Osteoblast (primary cell): Measurements from ENCODE around the gene CDC42BPA. TPM values are rescaled to one million over a fixed set of nuclear protein-coding genes. Genes with fewer than 3 reads are reported as not detected.

Experiments
- DNase-seq: peaks from one replicate; pipeline ENCODE4 v3.0.0; 2011; ENCODE audit warnings: low spot score, mixed read lengths; ENCODE audit not compliant: insufficient read length; ENCODE audit errors: missing footprints
- H2AFZ ChIP-seq: 2 replicates; pipeline ENCODE4 v1.6.0; 2011; ENCODE audit warnings: mild to moderate bottlenecking, low read length
- H3K27ac ChIP-seq: 2 replicates; pipeline ENCODE4 v1.5.1; 2011; ENCODE audit warnings: mild to moderate bottlenecking, low read depth, low read length, moderate library complexity
- H3K27me3 ChIP-seq: 2 replicates; pipeline ENCODE4 v1.6.0; 2012; ENCODE audit warnings: mild to moderate bottlenecking, control low read depth, inconsistent platforms, low read length, moderate library complexity; ENCODE audit not compliant: insufficient read depth
- H3K36me3 ChIP-seq: 2 replicates; pipeline ENCODE4 v1.5.1; 2011; ENCODE audit warnings: mild to moderate bottlenecking, low read length, control low read depth, moderate library complexity; ENCODE audit not compliant: insufficient read depth
- H3K4me1 ChIP-seq: 2 replicates; pipeline ENCODE4 v1.5.1; 2011; ENCODE audit warnings: mild to moderate bottlenecking, low read length, control low read depth, moderate library complexity; ENCODE audit not compliant: insufficient read depth
- H3K4me2 ChIP-seq: 2 replicates; pipeline ENCODE4 v1.6.0; 2011; ENCODE audit warnings: mild to moderate bottlenecking, low read length; ENCODE audit not compliant: insufficient read depth
- H3K4me3 ChIP-seq: fragments of 200-600 bp; sonication (generic); 3 replicates; pipeline ENCODE4 v1.5.1; 2012; ENCODE audit warnings: mild to moderate bottlenecking, low read length, inconsistent platforms; ENCODE audit not compliant: insufficient read depth
- H3K79me2 ChIP-seq: 2 replicates; pipeline ENCODE4 v1.6.0; 2012; ENCODE audit warnings: mild to moderate bottlenecking, low read length, control low read depth, inconsistent platforms; ENCODE audit not compliant: insufficient read depth
- H3K9me3 ChIP-seq: 2 replicates; pipeline ENCODE4 v1.5.1; 2011; ENCODE audit warnings: low read depth, low read length, control low read depth
- H4K20me1 ChIP-seq: 2 replicates; pipeline ENCODE4 v1.6.0; 2012; ENCODE audit warnings: mild to moderate bottlenecking, low read length, control low read depth; ENCODE audit not compliant: insufficient read depth
- total RNA-seq: library from RNA; depleted of rRNA; stranded (reverse); fragments of >200 nt; gene quantifications from 2 replicates; pipeline ENCODE4 v1.2.3, GENCODE V29; 2012
- TF ChIP-seq, protein P1 (sequence below): IDR thresholded peaks from 2 replicates; pipeline ENCODE4 v1.5.1; 2011; ENCODE audit warnings: mild to moderate bottlenecking, low read depth, low read length, moderate library complexity; ENCODE audit errors: extremely low read depth

The CDC42BPA gene
- total RNA-seq, 1 donor, result 77.8 TPM

DNA sequence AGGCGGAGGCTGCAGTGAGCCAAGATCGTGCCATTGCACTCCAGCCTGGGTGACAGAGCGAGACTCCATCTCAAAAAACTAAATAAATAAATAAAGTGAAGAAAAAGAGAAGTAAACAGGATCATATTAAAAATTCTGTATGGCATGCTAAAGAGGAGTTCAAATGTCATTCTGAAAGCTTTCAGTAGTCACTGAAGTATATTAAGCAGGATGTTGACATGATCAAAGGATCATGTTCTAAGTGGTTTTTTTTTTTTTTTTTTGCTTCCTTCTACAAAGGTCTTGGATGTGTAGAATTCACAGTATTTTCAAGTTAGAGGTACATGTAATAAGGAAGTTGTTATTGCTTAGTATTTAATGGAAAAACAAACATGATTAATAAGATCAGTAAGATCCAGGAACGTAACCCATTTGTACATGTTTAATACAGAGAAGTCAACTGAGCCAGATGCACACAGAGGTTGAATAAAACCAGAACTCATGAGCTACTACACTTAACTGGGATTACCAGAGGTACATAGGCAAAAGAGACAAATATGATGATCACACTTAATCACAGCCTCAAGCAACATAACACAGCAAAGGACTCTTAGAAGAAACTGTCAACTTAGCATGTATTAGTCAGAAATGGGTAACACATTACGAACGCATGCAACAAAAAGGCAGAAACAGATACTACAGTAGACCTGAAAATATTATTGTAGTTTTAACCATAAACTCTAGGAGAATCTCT is 12.2 kb downstream of the CDC42BPA start:
- Histone ChIP-seq H3K36me3 (peaks cover 5% of the 10 kb centered on the region), H4K20me1 (peaks cover 10% of the 10 kb centered on the region), H2AFZ (no peak overlapping the region), H3K27ac (no peak overlapping the region), H3K4me2 (no peak overlapping the region), H3K79me2 (peaks cover 93% of the 10 kb centered on the region), H3K4me1 (no peaks in the 10 kb centered on the region), H3K4me3 (no peak overlapping the region), H3K27me3 (no peaks in the 10 kb centered on the region), H3K9me3 (no peaks in the 10 kb centered on the region)
- no peak for DNase-seq
- TF ChIP-seq, protein P1, sequence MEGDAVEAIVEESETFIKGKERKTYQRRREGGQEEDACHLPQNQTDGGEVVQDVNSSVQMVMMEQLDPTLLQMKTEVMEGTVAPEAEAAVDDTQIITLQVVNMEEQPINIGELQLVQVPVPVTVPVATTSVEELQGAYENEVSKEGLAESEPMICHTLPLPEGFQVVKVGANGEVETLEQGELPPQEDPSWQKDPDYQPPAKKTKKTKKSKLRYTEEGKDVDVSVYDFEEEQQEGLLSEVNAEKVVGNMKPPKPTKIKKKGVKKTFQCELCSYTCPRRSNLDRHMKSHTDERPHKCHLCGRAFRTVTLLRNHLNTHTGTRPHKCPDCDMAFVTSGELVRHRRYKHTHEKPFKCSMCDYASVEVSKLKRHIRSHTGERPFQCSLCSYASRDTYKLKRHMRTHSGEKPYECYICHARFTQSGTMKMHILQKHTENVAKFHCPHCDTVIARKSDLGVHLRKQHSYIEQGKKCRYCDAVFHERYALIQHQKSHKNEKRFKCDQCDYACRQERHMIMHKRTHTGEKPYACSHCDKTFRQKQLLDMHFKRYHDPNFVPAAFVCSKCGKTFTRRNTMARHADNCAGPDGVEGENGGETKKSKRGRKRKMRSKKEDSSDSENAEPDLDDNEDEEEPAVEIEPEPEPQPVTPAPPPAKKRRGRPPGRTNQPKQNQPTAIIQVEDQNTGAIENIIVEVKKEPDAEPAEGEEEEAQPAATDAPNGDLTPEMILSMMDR, result no peak

DNA sequence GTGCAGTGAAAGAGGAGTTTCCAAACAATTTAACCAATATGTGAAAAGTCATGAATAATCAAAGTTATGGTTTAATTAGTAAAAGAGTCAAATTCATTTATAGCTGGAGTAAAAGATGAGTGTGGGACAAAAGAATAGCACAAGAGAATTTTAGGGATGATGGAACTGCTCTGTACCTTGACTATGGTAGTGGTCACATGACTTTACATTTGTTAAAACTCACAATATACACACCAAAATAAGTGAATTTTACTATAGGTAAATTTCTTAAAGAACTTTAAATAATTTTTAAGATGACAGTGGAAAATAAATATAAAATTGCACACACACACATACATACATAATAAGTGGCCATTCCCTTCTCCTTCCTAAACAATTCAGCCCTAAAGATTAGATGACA is 13.6 kb downstream of the CDC42BPA start:
- Histone ChIP-seq H3K79me2 (peaks cover 94% of the 10 kb centered on the region), H3K27me3 (no peaks in the 10 kb centered on the region), H3K4me3 (no peak overlapping the region), H3K4me1 (no peaks in the 10 kb centered on the region), H3K9me3 (no peaks in the 10 kb centered on the region), H3K27ac (no peak overlapping the region), H2AFZ (no peak overlapping the region), H4K20me1 (peaks cover 10% of the 10 kb centered on the region), H3K36me3 (peaks cover 5% of the 10 kb centered on the region), H3K4me2 (no peak overlapping the region)
- TF ChIP-seq, protein P1, result no peak
- no peak for DNase-seq

DNA sequence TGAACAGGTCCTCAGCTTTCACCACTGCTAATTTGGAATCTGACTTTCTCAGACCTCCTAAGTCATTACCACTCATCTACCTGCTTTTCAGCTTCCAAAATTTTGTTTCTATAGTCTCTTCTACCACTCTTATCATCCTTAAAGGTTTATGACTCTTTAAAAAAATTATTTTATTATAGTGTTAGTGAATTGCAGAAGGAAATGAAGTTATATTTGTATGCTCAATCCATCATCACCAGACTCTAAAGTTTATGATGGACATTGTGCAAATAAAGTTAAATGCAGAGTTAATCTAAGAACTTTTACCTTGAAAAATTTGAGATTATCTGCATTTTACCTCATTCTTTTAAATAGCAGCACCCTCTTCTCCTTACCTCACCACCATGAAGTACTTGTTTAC is 14.6 kb downstream of the CDC42BPA start:
- TF ChIP-seq, protein P1, result no peak
- Histone ChIP-seq H3K9me3 (no peaks in the 10 kb centered on the region), H3K4me1 (peaks cover 10% of the 10 kb centered on the region), H4K20me1 (peaks cover 10% of the 10 kb centered on the region), H2AFZ (no peak overlapping the region), H3K27ac (no peak overlapping the region), H3K36me3 (peaks cover 5% of the 10 kb centered on the region), H3K27me3 (no peaks in the 10 kb centered on the region), H3K4me3 (no peak overlapping the region), H3K79me2 (peaks cover 87% of the 10 kb centered on the region), H3K4me2 (no peak overlapping the region)
- no peak for DNase-seq

DNA sequence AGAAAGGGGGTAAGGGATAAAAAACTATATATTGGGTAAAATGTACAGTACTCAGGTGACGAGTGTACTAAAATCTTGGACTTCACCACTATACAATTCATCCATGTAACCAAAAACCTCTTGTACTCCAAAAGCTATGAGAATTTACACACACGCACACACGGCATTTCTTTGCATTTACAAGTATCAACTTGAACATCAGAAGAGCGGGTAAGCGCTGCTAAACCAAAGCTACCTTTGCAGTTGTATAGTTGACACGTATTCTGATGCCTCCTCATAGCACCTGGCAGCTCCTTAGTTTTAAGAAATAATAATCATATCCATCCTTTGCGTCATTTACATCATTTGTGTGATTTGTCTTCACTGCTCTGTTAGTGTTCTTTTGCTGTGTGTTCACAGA is 17.6 kb downstream of the CDC42BPA start:
- Histone ChIP-seq H3K4me3 (no peak overlapping the region), H3K9me3 (no peaks in the 10 kb centered on the region), H4K20me1 (peaks cover 4% of the 10 kb centered on the region), H3K4me2 (no peak overlapping the region), H3K27ac (no peak overlapping the region), H3K4me1 (peaks cover 16% of the 10 kb centered on the region), H3K36me3 (peaks cover 5% of the 10 kb centered on the region), H2AFZ (no peak overlapping the region), H3K27me3 (no peaks in the 10 kb centered on the region), H3K79me2 (peaks cover 89% of the 10 kb centered on the region)
- TF ChIP-seq, protein P1, result no peak
- no peak for DNase-seq
